H1 (cell line): Measurements from ENCODE around the gene DDX43. TPM values are rescaled to one million over a fixed set of nuclear protein-coding genes. Genes with fewer than 3 reads are reported as not detected.

Source experiments
- BACH1 ChIP-seq: IDR thresholded peaks from 2 replicates; pipeline ENCODE4 v1.6.1; 2012; ENCODE audit warnings: low read length, improper control_type of control experiment
- CBX8 ChIP-seq: fragments of 300-800, 300-1000 bp; sonication (generic); IDR thresholded peaks from 2 replicates; pipeline ENCODE4 v1.7.1; 2016; ENCODE audit warnings: low read depth, low read length, borderline replicate concordance
- CHD2 ChIP-seq: IDR thresholded peaks from 2 replicates; pipeline ENCODE4 v1.6.1; 2012; ENCODE audit warnings: low read length, improper control_type of control experiment
- GTF2F1 ChIP-seq: IDR thresholded peaks from 2 replicates; pipeline ENCODE4 v1.6.1; 2012; ENCODE audit warnings: low read depth, low read length, improper control_type of control experiment, borderline replicate concordance
- JUND ChIP-seq: IDR thresholded peaks from 2 replicates; pipeline ENCODE4 v1.6.1; 2011; ENCODE audit warnings: mild to moderate bottlenecking, improper control_type of control experiment, low read length
- NANOG ChIP-seq: IDR thresholded peaks from 2 replicates; pipeline ENCODE4 v1.6.1; 2011; ENCODE audit warnings: low read length, low read depth, mild to moderate bottlenecking, inconsistent platforms; ENCODE audit not compliant: insufficient read depth, poor library complexity, severe bottlenecking
- POU5F1 ChIP-seq: IDR thresholded peaks from 2 replicates; pipeline ENCODE4 v1.6.1; 2011; ENCODE audit warnings: low read depth, mild to moderate bottlenecking, low read length, moderate library complexity
- RFX5 ChIP-seq: IDR thresholded peaks from 2 replicates; pipeline ENCODE4 v1.6.1; 2011; ENCODE audit warnings: low read depth, low read length, improper control_type of control experiment, borderline replicate concordance
- TCF12 ChIP-seq: IDR thresholded peaks from 2 replicates; pipeline ENCODE4 v1.6.1; 2011; ENCODE audit warnings: low read depth, mild to moderate bottlenecking, low read length
- TEAD4 ChIP-seq: IDR thresholded peaks from 2 replicates; pipeline ENCODE4 v1.6.1; 2012; ENCODE audit warnings: low read depth, low read length, inconsistent platforms, mixed read lengths
- polyA plus RNA-seq, 7 experiments: library from polyadenylated mRNA; depleted of rRNA in 3 of 7; stranded (reverse) in 5 of 7; unstranded in 2 of 7; fragments of >200 nt in 5 of 7; fragments of 200-250 nt in 2 of 7; gene quantifications; 1 replicate in 5 of 7; 2 replicates in 1 of 7; 4 replicates in 1 of 7; pipeline versions ENCODE4 v1.2.1 to v1.2.3, GENCODE V29; 2011 to 2013; ENCODE audit warnings: missing spikeins in 2 of 7, mixed read lengths in 2 of 7
- total RNA-seq: library from RNA; stranded (reverse); fragmentation: NEBNext Ultra II Directional; extraction: Animal tissue kit (Norgen Biotek cat#: 25700); gene quantifications from 2 replicates; pipeline ENCODE4 v1.2.1, GENCODE V29; 2021
- TF ChIP-seq, protein P1 (sequence below), 3 experiments: IDR thresholded peaks; 1 replicate in 2 of 3; 2 replicates in 1 of 3; pipeline versions ENCODE4 v1.5.1 to v1.6.1; 2011; ENCODE audit warnings: low read length in 3 of 3, mild to moderate bottlenecking in 3 of 3, inconsistent platforms in 2 of 3, low read depth in 1 of 3, moderate library complexity in 1 of 3; ENCODE audit not compliant: insufficient read depth in 1 of 3; ENCODE audit errors: control extremely low read depth in 1 of 3
- TF ChIP-seq, protein P2 (sequence below): IDR thresholded peaks from 2 replicates; pipeline ENCODE4 v1.6.1; 2011; ENCODE audit warnings: low read depth, mild to moderate bottlenecking, low read length; ENCODE audit not compliant: insufficient read depth

The DDX43 gene
- total and polyA plus RNA-seq, 2 of the 8 experiments (the other 6 are each of a cell fraction or from before 2014, with no cell fraction given), result 0.05 TPM; not detected in 1

GRCh38 chr6:73349311-73349710, 45.3 kb upstream of the DDX43 start (continued):
- no peak for TF ChIP-seq BACH1
- no peak for TF ChIP-seq CHD2
- TF ChIP-seq TEAD4, result no peak
- TF ChIP-seq, protein P1, sequence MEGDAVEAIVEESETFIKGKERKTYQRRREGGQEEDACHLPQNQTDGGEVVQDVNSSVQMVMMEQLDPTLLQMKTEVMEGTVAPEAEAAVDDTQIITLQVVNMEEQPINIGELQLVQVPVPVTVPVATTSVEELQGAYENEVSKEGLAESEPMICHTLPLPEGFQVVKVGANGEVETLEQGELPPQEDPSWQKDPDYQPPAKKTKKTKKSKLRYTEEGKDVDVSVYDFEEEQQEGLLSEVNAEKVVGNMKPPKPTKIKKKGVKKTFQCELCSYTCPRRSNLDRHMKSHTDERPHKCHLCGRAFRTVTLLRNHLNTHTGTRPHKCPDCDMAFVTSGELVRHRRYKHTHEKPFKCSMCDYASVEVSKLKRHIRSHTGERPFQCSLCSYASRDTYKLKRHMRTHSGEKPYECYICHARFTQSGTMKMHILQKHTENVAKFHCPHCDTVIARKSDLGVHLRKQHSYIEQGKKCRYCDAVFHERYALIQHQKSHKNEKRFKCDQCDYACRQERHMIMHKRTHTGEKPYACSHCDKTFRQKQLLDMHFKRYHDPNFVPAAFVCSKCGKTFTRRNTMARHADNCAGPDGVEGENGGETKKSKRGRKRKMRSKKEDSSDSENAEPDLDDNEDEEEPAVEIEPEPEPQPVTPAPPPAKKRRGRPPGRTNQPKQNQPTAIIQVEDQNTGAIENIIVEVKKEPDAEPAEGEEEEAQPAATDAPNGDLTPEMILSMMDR (IDR thresholded peaks at IDR 0.05; ENCODE audit: control extremely low read depth in 1 of 3, insufficient read depth in 1 of 3, low read depth in 1 of 3, low read length in 3 of 3), result no peak
- TF ChIP-seq, protein P2, sequence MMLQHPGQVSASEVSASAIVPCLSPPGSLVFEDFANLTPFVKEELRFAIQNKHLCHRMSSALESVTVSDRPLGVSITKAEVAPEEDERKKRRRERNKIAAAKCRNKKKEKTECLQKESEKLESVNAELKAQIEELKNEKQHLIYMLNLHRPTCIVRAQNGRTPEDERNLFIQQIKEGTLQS, result no peak
- TF ChIP-seq GTF2F1, result no peak
- no peak for TF ChIP-seq CBX8
- peak; percentile 99 for TF ChIP-seq NANOG
- TF ChIP-seq TCF12, result peak; percentile 94
- no peak for TF ChIP-seq RFX5
- peak; percentile 96 for TF ChIP-seq POU5F1
- no peak for TF ChIP-seq JUND
